GM12875 (cell line): ENCODE data around the gene TMEM63C.

ENCODE experiments used
- H3K4me3 ChIP-seq: one replicate; pipeline ENCODE4 v1.5.1; 2011; ENCODE audit warnings: low read depth, low read length, control low read depth
- CTCF ChIP-seq: IDR thresholded peaks from 2 replicates; pipeline ENCODE4 v1.5.1; 2011; ENCODE audit warnings: low read depth, mild to moderate bottlenecking, control low read depth, inconsistent platforms, low read length, moderate library complexity, borderline replicate concordance; ENCODE audit not compliant: insufficient read depth

TMEM63C gene

GRCh38 chr14:77213679-77214016, 32.0 kb downstream of the TMEM63C start:
- TF ChIP-seq CTCF: no peak
- H3K4me3 ChIP-seq: no peak overlapping the region

- TF ChIP-seq CTCF: no peak
- no peak overlapping the region for H3K4me3 ChIP-seq
Observed at GRCh38 chr14:77214216-77214615, 32.6 kb downstream of the TMEM63C start.

- no peak for TF ChIP-seq CTCF
- no peak overlapping the region for H3K4me3 ChIP-seq
Observed at GRCh38 chr14:77217551-77217950, 36.0 kb downstream of the TMEM63C start.

GRCh38 chr14:77219591-77219990, 38.0 kb downstream of the TMEM63C start:
- no peak for TF ChIP-seq CTCF
- H3K4me3 ChIP-seq: no peak overlapping the region

GRCh38 chr14:77220246-77221017, 38.8 kb downstream of the TMEM63C start:
- no peak for TF ChIP-seq CTCF
- H3K4me3 ChIP-seq: no peak overlapping the region

- no peak for TF ChIP-seq CTCF
- H3K4me3 ChIP-seq: no peak overlapping the region
Observed at GRCh38 chr14:77221241-77221871, 39.8 kb downstream of the TMEM63C start.
